ENCODE data around the gene MUCL3.

DNA sequence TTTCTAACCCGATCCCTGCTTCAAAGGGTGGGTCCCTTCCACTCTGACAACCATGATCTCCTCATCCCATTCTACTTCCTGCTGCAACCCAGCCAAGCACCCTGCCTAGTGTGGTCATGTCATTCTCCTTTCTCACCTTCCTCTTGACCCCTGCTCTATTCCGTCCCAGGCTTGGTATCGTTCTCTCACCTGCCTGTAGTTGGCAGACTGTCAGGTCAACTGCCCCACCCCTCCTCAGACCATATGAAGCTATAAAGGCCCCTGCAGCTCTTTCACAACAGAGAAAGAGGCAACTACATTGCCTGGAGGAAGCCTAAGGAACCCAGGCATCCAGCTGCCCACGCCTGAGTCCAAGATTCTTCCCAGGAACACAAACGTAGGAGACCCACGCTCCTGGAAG, 42.7 kb downstream of the MUCL3 start, which contains the start of gene MUC21:
- TF ChIP-seq, protein P1, sequence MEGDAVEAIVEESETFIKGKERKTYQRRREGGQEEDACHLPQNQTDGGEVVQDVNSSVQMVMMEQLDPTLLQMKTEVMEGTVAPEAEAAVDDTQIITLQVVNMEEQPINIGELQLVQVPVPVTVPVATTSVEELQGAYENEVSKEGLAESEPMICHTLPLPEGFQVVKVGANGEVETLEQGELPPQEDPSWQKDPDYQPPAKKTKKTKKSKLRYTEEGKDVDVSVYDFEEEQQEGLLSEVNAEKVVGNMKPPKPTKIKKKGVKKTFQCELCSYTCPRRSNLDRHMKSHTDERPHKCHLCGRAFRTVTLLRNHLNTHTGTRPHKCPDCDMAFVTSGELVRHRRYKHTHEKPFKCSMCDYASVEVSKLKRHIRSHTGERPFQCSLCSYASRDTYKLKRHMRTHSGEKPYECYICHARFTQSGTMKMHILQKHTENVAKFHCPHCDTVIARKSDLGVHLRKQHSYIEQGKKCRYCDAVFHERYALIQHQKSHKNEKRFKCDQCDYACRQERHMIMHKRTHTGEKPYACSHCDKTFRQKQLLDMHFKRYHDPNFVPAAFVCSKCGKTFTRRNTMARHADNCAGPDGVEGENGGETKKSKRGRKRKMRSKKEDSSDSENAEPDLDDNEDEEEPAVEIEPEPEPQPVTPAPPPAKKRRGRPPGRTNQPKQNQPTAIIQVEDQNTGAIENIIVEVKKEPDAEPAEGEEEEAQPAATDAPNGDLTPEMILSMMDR (IDR thresholded peaks at IDR 0.05) = no peak
- TF ChIP-seq POLR2A (IDR thresholded peaks at IDR 0.05) (no peak), POLR2AphosphoS5 (IDR thresholded peaks at IDR 0.05) (no peak)

Data from prostate gland (tissue), 2 donors.